Transverse colon (tissue), 4 donors: ENCODE results near the gene PRDX2. TPM values are rescaled to one million over a fixed set of nuclear protein-coding genes. Genes with fewer than 3 reads are reported as not detected.

ENCODE experiments used
- DNase-seq: peaks from one replicate; pipeline ENCODE4 v3.0.0-alpha.2; 2019
- H3K27ac ChIP-seq, 4 donors: fragments of 200-600 bp; sonication (generic); 2 replicates each; pipeline ENCODE4 v1.5.1; 2016 to 2018; ENCODE audit warnings: inconsistent platforms in 4 of 4
- H3K27me3 ChIP-seq: fragments of 200-600 bp; sonication (generic); 2 replicates; pipeline ENCODE4 v1.5.1; 2017; ENCODE audit warnings: inconsistent platforms
- H3K36me3 ChIP-seq, 4 donors: fragments of 200-600 bp; sonication (generic); 2 replicates each; pipeline ENCODE4 v1.5.1; 2017 to 2019; ENCODE audit warnings: inconsistent platforms in 4 of 4
- H3K4me1 ChIP-seq, 4 donors: fragments of 200-600 bp; sonication (generic); 2 replicates each; pipeline ENCODE4 v1.5.1; 2017 to 2020; ENCODE audit warnings: inconsistent platforms in 4 of 4
- H3K4me3 ChIP-seq, 4 donors: fragments of 200-600 bp; sonication (generic); 1 replicate in 1 of 4; 2 replicates in 3 of 4; pipeline versions ENCODE4 v1.5.1 to v1.6.1; 2017 to 2019; ENCODE audit warnings: inconsistent platforms in 4 of 4
- H3K9me3 ChIP-seq, 2 donors: fragments of 200-600 bp; sonication (generic); 2 replicates each; pipeline ENCODE4 v1.5.1; 2017 to 2019; ENCODE audit warnings: inconsistent platforms in 2 of 2
- EP300 ChIP-seq: sonication (generic); formaldehyde crosslinking; IDR thresholded peaks from one replicate; pipeline ENCODE4 v1.6.1; 2017; ENCODE audit warnings: antibody characterized with exemption, low read depth
- POLR2A ChIP-seq: fragments of 450-650 bp; IDR thresholded peaks from one replicate; pipeline ENCODE4 v1.6.1; 2016; ENCODE audit warnings: antibody characterized with exemption, mild to moderate bottlenecking, moderate library complexity
- POLR2AphosphoS5 ChIP-seq, 3 donors: sonication (generic); formaldehyde crosslinking; IDR thresholded peaks; one replicate each; pipeline ENCODE4 v1.6.1; 2016; ENCODE audit warnings: antibody characterized with exemption in 3 of 3
- WGBS, 2 donors: methylation state at CpG; one replicate each; pipeline ENCODE4 v1.1.5; 2018; ENCODE audit warnings: low coverage in 1 of 2; 5-methylcytosine and 5-hydroxymethylcytosine counted together
- in situ Hi-C, 4 donors: fragments of 200-750 bp; cut with MboI; loops; one replicate each; pipeline versions ENCODE4 v1.15.0 to v1.15.1; 2017; ENCODE audit warnings: low sequenced_read_pairs in 3 of 4, low pct_ligation_motif_present in 1 of 4, low pct_unique_long_range_greater_than_20kb in 1 of 4
- intact Hi-C: fragments of 100-400 bp; cut with DNase I; formaldehyde crosslinking; loops from one replicate; pipeline ENCODE4 v1.15.1; 2023; ENCODE audit warnings: low total_unique reads
- total RNA-seq, 4 donors: library from RNA; depleted of rRNA; stranded (reverse); fragments of >200 nt; gene quantifications; one replicate each; pipeline ENCODE4 v1.1.0, GENCODE V29; 2016
- TF ChIP-seq, protein P1 (sequence below), 5 experiments: fragments of 200-600 bp in 3 of 5; fragments of 450-650 bp in 2 of 5; sonication (generic) in 3 of 5; IDR thresholded peaks; 1 replicate in 2 of 5; 2 replicates in 3 of 5; pipeline ENCODE4 v1.5.1; 2016 to 2017; ENCODE audit warnings: antibody characterized with exemption in 5 of 5, inconsistent platforms in 3 of 5, mild to moderate bottlenecking in 2 of 5, moderate library complexity in 1 of 5

The PRDX2 gene
- total RNA-seq, 4 donors from 2014 or later, result 172 to 357 (median 198) TPM

DNA sequence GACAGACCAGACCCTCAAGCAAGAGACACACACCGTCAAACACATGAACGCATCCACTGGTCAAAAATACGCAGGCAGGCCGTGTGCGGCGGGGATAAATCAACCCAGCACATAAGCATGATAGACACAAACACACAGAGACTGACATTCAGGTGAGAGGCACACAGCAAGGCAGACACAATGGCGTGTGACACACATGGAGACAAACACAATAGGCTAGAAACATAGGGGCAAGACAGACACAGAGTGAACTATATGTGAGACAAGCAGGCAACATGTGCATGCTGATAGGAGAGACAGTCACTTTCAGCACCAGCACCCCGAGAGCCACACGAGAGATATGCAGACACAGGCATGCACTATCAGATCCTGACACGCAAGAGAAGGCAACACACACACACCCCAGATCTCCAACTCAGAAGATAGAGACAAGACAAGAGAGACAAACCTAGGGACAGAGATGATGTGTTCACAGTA is 17.2 kb downstream of the PRDX2 start:
- H3K9me3 ChIP-seq, result no peaks in the 10 kb centered on the region
- H3K27ac ChIP-seq, result peak overlapping the region; percentile 97 to 99 (median 98)
- intact Hi-C loops (loop anchor here (10.0 kb wide), 1 partner anchor 370 kb away; the partner anchor contains the start of genes IER2 and STX10), in situ Hi-C loops (no loop called here)
- no peak overlapping the region for H3K4me3 ChIP-seq
- WGBS, 2 donors, result 43% methylated on average over 10 of the region's 10 CpGs; no CpG with 5 or more reads in 1 of the 2 donors
- no peak for DNase-seq
- peaks cover 46 to 81% (median 74%) of the 10 kb centered on the region in 4 donors for H3K4me1 ChIP-seq
- no peaks in the 10 kb centered on the region for H3K27me3 ChIP-seq
- no peak for TF ChIP-seq POLR2A
- TF ChIP-seq POLR2AphosphoS5 (IDR thresholded peaks at IDR 0.05), result no peak
- TF ChIP-seq, protein P1, sequence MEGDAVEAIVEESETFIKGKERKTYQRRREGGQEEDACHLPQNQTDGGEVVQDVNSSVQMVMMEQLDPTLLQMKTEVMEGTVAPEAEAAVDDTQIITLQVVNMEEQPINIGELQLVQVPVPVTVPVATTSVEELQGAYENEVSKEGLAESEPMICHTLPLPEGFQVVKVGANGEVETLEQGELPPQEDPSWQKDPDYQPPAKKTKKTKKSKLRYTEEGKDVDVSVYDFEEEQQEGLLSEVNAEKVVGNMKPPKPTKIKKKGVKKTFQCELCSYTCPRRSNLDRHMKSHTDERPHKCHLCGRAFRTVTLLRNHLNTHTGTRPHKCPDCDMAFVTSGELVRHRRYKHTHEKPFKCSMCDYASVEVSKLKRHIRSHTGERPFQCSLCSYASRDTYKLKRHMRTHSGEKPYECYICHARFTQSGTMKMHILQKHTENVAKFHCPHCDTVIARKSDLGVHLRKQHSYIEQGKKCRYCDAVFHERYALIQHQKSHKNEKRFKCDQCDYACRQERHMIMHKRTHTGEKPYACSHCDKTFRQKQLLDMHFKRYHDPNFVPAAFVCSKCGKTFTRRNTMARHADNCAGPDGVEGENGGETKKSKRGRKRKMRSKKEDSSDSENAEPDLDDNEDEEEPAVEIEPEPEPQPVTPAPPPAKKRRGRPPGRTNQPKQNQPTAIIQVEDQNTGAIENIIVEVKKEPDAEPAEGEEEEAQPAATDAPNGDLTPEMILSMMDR (IDR thresholded peaks at IDR 0.05), result no peak
- no peak for TF ChIP-seq EP300
- H3K36me3 ChIP-seq, result no peaks in the 10 kb centered on the region

DNA sequence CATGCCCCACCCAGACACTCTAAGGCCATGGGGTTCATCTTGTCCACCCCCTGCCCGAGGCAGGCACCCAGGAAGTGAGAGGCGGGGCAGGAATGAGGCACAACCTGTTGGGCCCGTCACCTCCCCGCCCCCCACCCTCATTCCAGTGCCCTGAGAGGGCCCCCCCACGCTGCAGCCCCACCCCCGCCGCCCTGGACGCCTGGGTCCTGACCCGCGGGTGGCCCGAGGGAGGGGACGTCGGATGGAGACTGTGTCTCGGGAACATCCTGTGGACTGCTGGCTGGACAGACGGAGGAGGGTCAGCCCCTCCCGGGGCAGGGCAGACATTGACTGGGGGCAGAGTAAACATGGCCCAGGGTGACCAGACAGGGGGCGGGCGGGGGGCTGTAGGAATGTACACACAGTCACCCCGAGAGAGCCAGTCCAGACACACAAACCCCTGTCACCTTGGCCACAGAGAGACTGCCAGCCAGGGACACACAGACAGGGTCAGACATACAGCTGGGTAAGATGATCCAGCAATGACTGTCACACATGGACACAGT is 17.7 kb downstream of the PRDX2 start:
- Histone ChIP-seq H3K27ac (peak overlapping the region; percentile 97 to 99 (median 98)), H3K36me3 (no peaks in the 10 kb centered on the region), H3K9me3 (no peaks in the 10 kb centered on the region), H3K4me1 (peaks cover 48 to 81% (median 73%) of the 10 kb centered on the region in 4 donors), H3K4me3 (peak overlapping the region in 1 of 4 donors; percentile 50), H3K27me3 (no peaks in the 10 kb centered on the region)
- peak; percentile 73 for DNase-seq
- peak in 1 of 3 donors; percentile 42 for TF ChIP-seq POLR2AphosphoS5 (IDR thresholded peaks at IDR 0.05)
- TF ChIP-seq, protein P1 (IDR thresholded peaks at IDR 0.05), result no peak
- TF ChIP-seq POLR2A, result no peak
- in situ Hi-C loops (no loop called here), intact Hi-C loops (loop anchor here (10.0 kb wide), 1 partner anchor 371 kb away; the partner anchor contains the start of genes IER2 and STX10)
- 19% methylated on average over 19 of the region's 19 CpGs; no CpG with 5 or more reads in 1 of the 2 donors for WGBS, 2 donors

DNA sequence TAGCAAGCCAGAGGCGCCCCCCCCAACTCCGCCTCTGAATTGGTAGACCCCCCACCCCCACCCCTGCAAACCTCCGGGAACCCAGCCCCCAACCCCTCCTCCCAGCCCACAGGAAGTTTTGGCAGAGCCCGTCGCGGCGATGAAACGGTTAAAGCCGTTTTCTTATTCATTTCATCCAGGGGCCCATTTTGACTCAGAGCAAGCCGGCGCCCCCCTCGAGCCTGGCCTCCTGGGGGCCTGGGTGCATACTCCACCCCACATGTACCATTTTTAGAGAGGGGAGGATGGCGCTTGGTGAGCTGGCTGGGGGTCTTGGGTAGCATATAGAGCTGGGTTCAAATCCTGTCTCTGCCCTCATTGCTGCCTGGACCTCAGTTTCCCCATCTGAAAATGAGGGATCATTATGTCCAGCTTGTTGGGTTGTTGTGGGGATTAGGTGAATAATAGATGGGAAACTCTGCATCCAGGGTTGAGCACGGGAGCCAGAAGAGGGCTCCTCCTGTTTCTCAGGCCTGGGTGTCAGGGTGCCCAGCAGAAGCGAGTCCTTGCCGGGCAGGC is 18.2 kb downstream of the PRDX2 start:
- intact Hi-C loops, result loop anchor here (10.0 kb wide), 1 partner anchor 371 kb away; the partner anchor contains the start of genes IER2 and STX10
- in situ Hi-C loops, result no loop called here
- H3K36me3 ChIP-seq, result no peaks in the 10 kb centered on the region
- no peak for DNase-seq
- WGBS, 2 donors, result 6 to 20% methylated on average over 1 to 12 of the region's 16 CpGs
- H3K27me3 ChIP-seq, result no peaks in the 10 kb centered on the region
- H3K27ac ChIP-seq, result peak overlapping the region; percentile 97 to 99 (median 98)
- no peaks in the 10 kb centered on the region for H3K9me3 ChIP-seq
- peaks cover 50 to 81% (median 73%) of the 10 kb centered on the region in 4 donors for H3K4me1 ChIP-seq
- no peak for TF ChIP-seq POLR2A
- H3K4me3 ChIP-seq, result peak overlapping the region in 2 of 4 donors; percentile 46 to 50

DNA sequence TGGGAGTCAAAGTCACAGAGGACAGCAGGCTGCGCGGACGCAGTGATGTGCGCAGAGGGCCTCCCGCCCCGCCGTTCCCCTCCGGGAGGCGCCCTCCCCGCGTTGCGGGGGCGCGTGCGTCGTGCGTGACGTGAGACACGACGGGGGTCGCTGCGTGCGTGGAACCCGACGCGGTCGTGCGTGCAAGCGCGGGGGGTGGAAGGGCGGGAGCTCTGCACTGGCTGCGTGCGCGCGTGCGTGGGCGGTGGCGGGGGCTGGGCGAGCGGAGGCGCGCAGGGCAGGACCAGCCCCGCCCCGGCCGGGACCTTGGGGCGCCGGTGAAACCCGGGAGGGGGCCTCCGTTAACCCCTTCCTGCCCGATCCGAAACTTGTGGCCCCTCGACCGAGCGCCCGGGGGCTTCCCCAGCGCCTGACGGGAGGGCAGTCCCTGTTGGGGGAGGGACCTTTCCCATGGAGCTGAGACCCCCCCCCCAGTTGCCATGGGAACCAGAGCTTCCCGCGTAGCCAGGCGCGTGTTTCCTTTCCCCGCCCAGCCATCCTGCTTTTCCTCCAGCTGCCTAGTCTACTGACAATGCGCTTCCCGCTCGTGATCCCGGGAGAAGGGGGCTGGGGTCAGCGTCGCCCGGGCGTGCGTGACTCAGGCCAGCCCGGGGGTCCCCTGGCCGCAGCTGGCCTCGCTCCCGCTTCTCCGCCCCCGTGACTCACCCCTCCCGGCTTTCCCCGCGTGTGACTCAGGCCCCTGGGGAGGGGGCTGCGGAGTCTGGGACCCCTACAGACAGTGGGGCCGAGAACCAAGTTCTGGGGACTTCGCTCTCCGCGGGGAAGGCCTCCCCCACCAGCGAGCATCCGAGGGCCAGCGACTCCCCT is 18.9 kb downstream of the PRDX2 start:
- Histone ChIP-seq H3K27me3 (no peaks in the 10 kb centered on the region), H3K36me3 (no peaks in the 10 kb centered on the region), H3K9me3 (no peaks in the 10 kb centered on the region), H3K27ac (peak overlapping the region; percentile 97 to 99 (median 98)), H3K4me3 (peak overlapping the region; percentile 27 to 50 (median 36)), H3K4me1 (peaks cover 43 to 78% (median 68%) of the 10 kb centered on the region in 4 donors)
- TF ChIP-seq POLR2AphosphoS5 (IDR thresholded peaks at IDR 0.05) (peak; percentile 87 to 91 (median 91)), EP300 (peak; percentile 98), POLR2A (peak; percentile 79)
- TF ChIP-seq, protein P1 (IDR thresholded peaks at IDR 0.05), result peak in 2 of 5 experiments; percentile 9 to 11
- WGBS, 2 donors, result 1% methylated on average over 39 of the region's 88 CpGs; no CpG with 5 or more reads in 1 of the 2 donors
- in situ Hi-C loops, result no loop called here
- intact Hi-C loops, result loop anchor here (10.0 kb wide), 1 partner anchor 372 kb away; the partner anchor contains the start of genes IER2 and STX10
- peak; percentile 90 for DNase-seq
